Measurements from ENCODE around the gene SMG6. TPM values are rescaled to one million over a fixed set of nuclear protein-coding genes. Genes with fewer than 3 reads are reported as not detected.
A peak's percentile ranks its signal among the peaks of the same experiment; 100 is the strongest.

SMG6 gene
- total and polyA plus RNA-seq, 4 experiments from 2014 or later = 3.8 to 58.5 (median 30.6) TPM

DNA sequence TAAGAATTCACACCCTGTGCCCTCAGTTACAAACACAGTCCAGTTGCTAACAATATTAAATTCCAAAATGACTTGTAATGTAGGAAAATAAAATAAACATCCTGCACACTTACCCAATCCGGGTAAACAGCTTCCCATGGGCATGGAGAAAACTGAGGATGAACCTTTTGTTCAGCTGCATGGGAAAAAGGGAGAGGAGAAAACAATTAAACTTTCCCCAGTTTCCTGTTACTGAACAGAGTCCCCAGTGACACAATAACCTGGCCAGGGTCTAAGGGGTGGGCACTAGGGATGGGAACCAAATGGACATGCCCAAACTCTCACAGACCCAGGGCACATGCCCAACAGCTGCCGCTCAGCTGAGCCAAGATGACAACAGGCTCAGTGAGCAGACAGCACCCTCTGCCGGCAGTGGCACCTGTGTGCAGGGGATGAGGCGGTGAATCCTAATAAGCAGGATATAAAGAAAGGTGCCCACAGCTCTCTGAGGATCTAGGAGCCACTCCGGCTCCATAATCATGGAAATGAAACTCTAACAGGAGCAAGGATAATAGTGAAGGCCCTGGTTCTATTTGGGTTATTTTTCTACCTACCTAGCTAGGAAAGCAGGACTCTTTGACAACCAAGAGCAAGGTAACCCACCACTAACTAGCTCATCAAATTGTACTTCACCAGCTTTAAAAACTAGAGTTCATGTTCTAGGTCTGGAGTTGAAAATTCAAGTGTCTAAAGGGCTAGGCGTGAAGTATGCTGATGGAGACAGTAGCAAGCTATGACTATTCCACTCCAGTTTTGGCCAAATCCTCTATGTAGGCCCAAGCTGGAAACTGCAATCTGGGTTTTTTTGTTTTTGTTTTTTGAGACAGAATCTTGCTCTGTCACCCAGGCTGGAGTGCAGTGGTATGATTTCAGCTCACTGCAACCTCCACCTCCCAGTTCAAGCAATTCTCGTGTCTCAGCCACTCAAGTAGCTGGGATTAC, 58.8 kb downstream of the SMG6 start:
- no peak overlapping the region for H3K4me3 Mint-ChIP-seq
- no peaks in the 10 kb centered on the region for H3K9me3 Mint-ChIP-seq
- ChIA-PET CTCF (ENCODE audit: partially characterized antibody) (interaction anchor here (0.6 to 4.8 kb wide), 64 partner anchors 8 to 528 kb away, joined by 3 to 192 read pairs (median 5); partner anchors contain the start of gene HIC1), POLR2A (ENCODE audit: partially characterized antibody) (interaction anchor here (0.7 to 3.4 kb wide), 19 partner anchors 9 to 336 kb away, joined by 3 to 69 read pairs (median 4); partner anchors contain the start of genes HIC1, OVCA2 and TSR1)
- peaks cover 40 to 54% of the 10 kb centered on the region in 2 donors for H3K36me3 Mint-ChIP-seq
- peak; percentile 73 to 79 (median 76) for DNase-seq
- peaks cover 15 to 38% (median 23%) of the 10 kb centered on the region in 4 donors for H3K4me1 Mint-ChIP-seq
- no peaks in the 10 kb centered on the region for H3K4me1 ChIP-seq (ENCODE audit: insufficient read depth, low read length)
- peak overlapping the region; percentile 48 to 93 (median 82) for H3K27ac Mint-ChIP-seq
- intact Hi-C loops (cut with micrococcal nuclease) = loop anchor here (1.0 kb wide), 5 partner anchors 21 to 337 kb away; no protein-coding TSS in a partner anchor
- no peak overlapping the region for H3K27ac ChIP-seq (ENCODE audit: low read depth, low read length)
- peaks cover 26% of the 10 kb centered on the region for H3K36me3 ChIP-seq (ENCODE audit: insufficient read depth, low read length)
- H3K27me3 ChIP-seq (ENCODE audit: insufficient read depth, low read length) = no peaks in the 10 kb centered on the region
- no peaks in the 10 kb centered on the region for H3K9me3 ChIP-seq (ENCODE audit: control insufficient read depth in 1 of 2, low read length in 2 of 2)
- no peak overlapping the region for H3K4me3 ChIP-seq (ENCODE audit: low read length in 2 of 2)
- H3K27me3 Mint-ChIP-seq = no peaks in the 10 kb centered on the region

DNA sequence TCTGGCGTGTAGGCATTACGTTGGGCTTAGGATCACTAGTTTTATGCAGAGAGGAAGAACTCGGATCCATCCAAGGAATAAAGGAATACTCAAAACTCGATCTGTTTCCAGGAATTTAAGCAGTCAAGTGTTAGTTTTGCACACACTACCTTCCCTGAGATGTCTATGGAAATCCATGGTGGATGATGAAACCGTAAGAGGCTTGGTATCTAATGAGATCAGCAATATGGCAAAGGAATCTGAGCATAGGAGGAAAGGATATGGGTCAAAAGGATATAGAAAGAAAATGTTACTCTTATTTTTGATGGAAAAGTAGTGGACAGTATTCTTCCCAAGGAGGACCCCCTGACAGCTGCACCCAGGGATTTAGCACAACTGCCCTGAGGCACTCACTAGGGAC, 59.6 kb downstream of the SMG6 start:
- Mint-ChIP-seq H3K4me3 (no peak overlapping the region), H3K27ac (peak overlapping the region in 4 of 7 donors; percentile 46 to 86 (median 58)), H3K27me3 (no peaks in the 10 kb centered on the region), H3K9me3 (no peaks in the 10 kb centered on the region), H3K4me1 (peaks cover 15 to 29% (median 23%) of the 10 kb centered on the region in 4 donors), H3K36me3 (peaks cover 32 to 52% of the 10 kb centered on the region in 2 donors)
- DNase-seq = no peak
- ChIA-PET POLR2A (ENCODE audit: partially characterized antibody) (interaction anchor here (1.3 to 2.9 kb wide), 5 partner anchors 23 to 188 kb away, joined by 5 to 69 read pairs (median 6); partner anchors contain the start of gene HIC1), CTCF (ENCODE audit: partially characterized antibody) (interaction anchor here (0.7 to 4.8 kb wide), 34 partner anchors 10 to 527 kb away, joined by 3 to 192 read pairs (median 9); partner anchors contain the start of gene HIC1)
- intact Hi-C loops (cut with micrococcal nuclease) = loop anchor here (1.0 kb wide), 5 partner anchors 22 to 336 kb away; no protein-coding TSS in a partner anchor
- Histone ChIP-seq H3K36me3 (ENCODE audit: insufficient read depth, low read length) (peaks cover 26% of the 10 kb centered on the region), H3K4me3 (ENCODE audit: low read length in 2 of 2) (no peak overlapping the region), H3K27ac (ENCODE audit: low read depth, low read length) (no peak overlapping the region), H3K9me3 (ENCODE audit: control insufficient read depth in 1 of 2, low read length in 2 of 2) (no peaks in the 10 kb centered on the region), H3K4me1 (ENCODE audit: insufficient read depth, low read length) (no peaks in the 10 kb centered on the region), H3K27me3 (ENCODE audit: insufficient read depth, low read length) (no peaks in the 10 kb centered on the region)

DNA sequence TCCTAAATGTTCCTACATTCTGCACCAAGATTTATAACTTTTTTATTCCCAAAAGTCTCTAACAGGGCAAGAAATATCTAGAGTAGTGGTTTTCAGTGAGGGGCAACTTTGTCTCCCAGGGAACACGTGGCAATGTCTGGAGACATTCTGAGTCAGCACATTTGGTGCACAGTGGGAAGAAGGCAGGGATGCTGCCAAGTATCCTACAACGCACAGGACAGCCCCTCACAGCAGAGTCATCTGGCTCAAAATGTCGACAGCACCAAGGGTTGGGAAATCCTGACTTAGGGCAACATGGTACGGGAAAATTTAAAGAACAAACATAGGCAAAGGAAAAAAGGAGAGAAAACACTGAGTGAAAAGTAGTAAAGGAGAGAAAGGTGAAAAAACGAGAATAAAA, 61.8 kb downstream of the SMG6 start:
- Histone ChIP-seq H3K4me3 (ENCODE audit: low read length in 2 of 2) (no peak overlapping the region), H3K36me3 (ENCODE audit: insufficient read depth, low read length) (peaks cover 30% of the 10 kb centered on the region)
- H3K9me3 Mint-ChIP-seq = no peaks in the 10 kb centered on the region

DNA sequence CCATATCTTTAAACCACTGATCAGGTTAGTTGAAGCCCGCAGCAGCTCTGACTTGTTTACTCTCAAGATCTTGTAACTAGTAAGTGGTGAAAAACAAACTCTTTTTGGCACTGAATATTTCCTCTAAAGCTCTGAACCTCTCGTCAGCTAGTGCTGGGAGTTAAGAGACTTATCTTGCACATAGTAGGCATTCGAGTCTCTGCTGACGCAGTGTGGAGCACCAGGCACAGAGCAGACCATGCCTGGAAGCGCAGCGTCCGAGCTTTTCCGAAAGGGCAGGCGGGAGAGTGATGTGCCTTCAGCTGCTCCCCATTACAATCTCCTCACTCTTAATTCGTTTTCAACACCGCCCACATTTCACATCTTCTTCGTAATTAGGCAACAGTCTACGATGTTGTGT, 63.0 kb downstream of the SMG6 start:
- intact Hi-C loops (cut with micrococcal nuclease) = no loop called here
- H3K36me3 Mint-ChIP-seq = peaks cover 37 to 61% of the 10 kb centered on the region in 2 donors
- POLR2A ChIA-PET (ENCODE audit: partially characterized antibody) = interaction anchor here (1.0 to 2.4 kb wide), 6 partner anchors 18 to 187 kb away, joined by 3 to 18 read pairs (median 4); partner anchors contain the start of genes HIC1, SMG6 and SRR
- Histone ChIP-seq H3K27me3 (ENCODE audit: insufficient read depth, low read length) (no peaks in the 10 kb centered on the region), H3K36me3 (ENCODE audit: insufficient read depth, low read length) (peaks cover 30% of the 10 kb centered on the region), H3K4me3 (ENCODE audit: low read length in 2 of 2) (no peak overlapping the region), H3K9me3 (ENCODE audit: control insufficient read depth in 1 of 2, low read length in 2 of 2) (no peaks in the 10 kb centered on the region), H3K4me1 (ENCODE audit: insufficient read depth, low read length) (no peaks in the 10 kb centered on the region), H3K27ac (ENCODE audit: low read depth, low read length) (no peak overlapping the region)
- CTCF ChIA-PET (ENCODE audit: partially characterized antibody) = interaction anchor here (0.7 to 3.5 kb wide), 6 partner anchors 16 to 185 kb away, joined by 3 to 15 read pairs (median 4); partner anchors contain the start of gene HIC1
- no peaks in the 10 kb centered on the region for H3K27me3 Mint-ChIP-seq
- peaks cover 15 to 27% (median 22%) of the 10 kb centered on the region in 4 donors for H3K4me1 Mint-ChIP-seq
- H3K9me3 Mint-ChIP-seq = no peaks in the 10 kb centered on the region
- H3K27ac Mint-ChIP-seq = peak overlapping the region in 6 of 7 donors; percentile 26 to 90 (median 67)
- no peak for DNase-seq
- peak overlapping the region in 3 of 8 donors; percentile 1 to 24 (median 3) for H3K4me3 Mint-ChIP-seq

More for the DNA sequence above, 61.8 kb downstream of the SMG6 start:
- ChIA-PET CTCF (ENCODE audit: partially characterized antibody) (interaction anchor here (1.4 to 3.5 kb wide), 3 partner anchors 17 to 187 kb away, joined by 4 to 15 read pairs (median 8); partner anchors contain the start of gene HIC1), POLR2A (ENCODE audit: partially characterized antibody) (interaction anchor here (2.4 kb wide), 1 partner anchor 186 kb away, joined by 18 read pairs; the partner anchor contains the start of gene HIC1)
- no peaks in the 10 kb centered on the region for H3K4me1 ChIP-seq (ENCODE audit: insufficient read depth, low read length)
- H3K27me3 Mint-ChIP-seq = no peaks in the 10 kb centered on the region
- H3K27ac ChIP-seq (ENCODE audit: low read depth, low read length) = no peak overlapping the region
- intact Hi-C loops (cut with micrococcal nuclease) = no loop called here
- H3K4me3 Mint-ChIP-seq = no peak overlapping the region
- DNase-seq = no peak
- H3K9me3 ChIP-seq (ENCODE audit: control insufficient read depth in 1 of 2, low read length in 2 of 2) = no peaks in the 10 kb centered on the region
- H3K36me3 Mint-ChIP-seq = peaks cover 37 to 50% of the 10 kb centered on the region in 2 donors
- H3K27ac Mint-ChIP-seq = peak overlapping the region in 1 of 7 donors; percentile 25
- H3K27me3 ChIP-seq (ENCODE audit: insufficient read depth, low read length) = no peaks in the 10 kb centered on the region
- H3K4me1 Mint-ChIP-seq = peaks cover 15 to 25% (median 21%) of the 10 kb centered on the region in 4 donors

DNA sequence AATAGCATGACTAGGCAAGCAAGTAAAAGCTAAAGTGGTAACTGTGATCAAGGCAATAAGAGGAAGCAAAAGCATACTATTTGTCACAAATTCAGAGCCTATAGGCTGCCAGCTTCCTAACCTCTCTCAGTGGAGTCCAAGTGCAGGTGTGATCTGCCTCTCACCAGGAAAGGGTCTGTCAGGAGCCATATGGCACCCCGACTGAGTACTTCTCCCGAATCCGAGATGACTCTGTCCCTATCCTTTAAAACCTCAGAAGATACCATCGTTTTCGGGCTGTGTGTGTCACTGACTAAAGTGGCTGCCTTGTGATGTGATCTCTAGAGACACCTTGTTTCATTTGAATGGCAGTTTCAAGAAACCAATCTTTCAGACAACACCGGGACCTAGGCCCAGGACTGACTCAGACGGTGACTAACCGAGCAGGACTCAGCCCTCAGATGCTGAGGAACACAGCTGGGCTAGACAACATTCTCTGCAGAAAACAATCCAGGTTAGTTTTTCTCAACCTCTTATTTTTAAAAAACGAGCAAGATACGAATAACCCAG, 63.6 kb downstream of the SMG6 start:
- Histone ChIP-seq H3K36me3 (ENCODE audit: insufficient read depth, low read length) (peaks cover 30% of the 10 kb centered on the region), H3K9me3 (ENCODE audit: control insufficient read depth in 1 of 2, low read length in 2 of 2) (no peaks in the 10 kb centered on the region), H3K27ac (ENCODE audit: low read depth, low read length) (no peak overlapping the region), H3K4me1 (ENCODE audit: insufficient read depth, low read length) (no peaks in the 10 kb centered on the region), H3K27me3 (ENCODE audit: insufficient read depth, low read length) (no peaks in the 10 kb centered on the region), H3K4me3 (ENCODE audit: low read length in 2 of 2) (no peak overlapping the region)
- no peaks in the 10 kb centered on the region for H3K27me3 Mint-ChIP-seq
- H3K4me1 Mint-ChIP-seq = peaks cover 15 to 26% (median 22%) of the 10 kb centered on the region in 4 donors
- peaks cover 41 to 67% of the 10 kb centered on the region in 2 donors for H3K36me3 Mint-ChIP-seq
- H3K27ac Mint-ChIP-seq = peak overlapping the region; percentile 14 to 90 (median 77)
- intact Hi-C loops (cut with micrococcal nuclease) = no loop called here
- peak overlapping the region in 5 of 8 donors; percentile 1 to 40 (median 21) for H3K4me3 Mint-ChIP-seq
- no peak for DNase-seq
- ChIA-PET POLR2A (ENCODE audit: partially characterized antibody) (interaction anchor here (0.6 to 2.4 kb wide), 7 partner anchors 17 to 544 kb away, joined by 3 to 18 read pairs (median 3); partner anchors contain the start of genes HIC1, SMG6 and SRR), CTCF (ENCODE audit: partially characterized antibody) (interaction anchor here (0.7 to 3.5 kb wide), 5 partner anchors 26 to 185 kb away, joined by 3 to 15 read pairs (median 4); partner anchors contain the start of gene HIC1)
- H3K9me3 Mint-ChIP-seq = no peaks in the 10 kb centered on the region

DNA sequence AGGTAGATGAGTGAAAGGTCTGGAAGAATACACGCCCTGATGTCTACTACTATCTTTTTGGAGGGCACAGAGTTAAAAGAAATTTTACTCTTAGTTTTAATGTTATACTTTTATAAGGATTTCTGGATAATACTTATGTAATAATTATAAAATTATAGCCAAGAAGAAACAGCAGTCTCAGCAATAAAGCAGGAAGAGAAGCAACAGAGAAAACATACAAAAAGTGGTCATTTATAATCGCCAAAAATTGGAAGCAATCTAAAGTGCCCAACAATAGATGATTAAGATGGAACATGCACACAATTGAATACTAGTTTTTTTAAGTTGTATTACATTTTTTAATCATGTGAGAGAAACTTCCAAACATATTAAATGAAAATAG, 64.4 kb downstream of the SMG6 start:
- DNase-seq = no peak
- H3K27ac Mint-ChIP-seq = peak overlapping the region in 1 of 7 donors; percentile 37
- no peak overlapping the region for H3K4me3 Mint-ChIP-seq
- peaks cover 28% of the 10 kb centered on the region for H3K36me3 ChIP-seq (ENCODE audit: insufficient read depth, low read length)
- no peaks in the 10 kb centered on the region for H3K27me3 ChIP-seq (ENCODE audit: insufficient read depth, low read length)
- H3K4me1 ChIP-seq (ENCODE audit: insufficient read depth, low read length) = no peaks in the 10 kb centered on the region
- peaks cover 42 to 63% of the 10 kb centered on the region in 2 donors for H3K36me3 Mint-ChIP-seq
- no peaks in the 10 kb centered on the region for H3K9me3 Mint-ChIP-seq
- H3K27ac ChIP-seq (ENCODE audit: low read depth, low read length) = no peak overlapping the region
- POLR2A ChIA-PET (ENCODE audit: partially characterized antibody) = interaction anchor here (1.3 to 2.4 kb wide), 4 partner anchors 16 to 184 kb away, joined by 3 to 18 read pairs (median 6); partner anchors contain the start of genes HIC1, SMG6 and SRR
- H3K4me1 Mint-ChIP-seq = peaks cover 10 to 18% (median 15%) of the 10 kb centered on the region in 4 donors
- intact Hi-C loops (cut with micrococcal nuclease) = no loop called here
- CTCF ChIA-PET (ENCODE audit: partially characterized antibody) = interaction anchor here (2.5 to 3.5 kb wide), 2 partner anchors 44 to 184 kb away, joined by 8 to 15 read pairs; partner anchors contain the start of gene HIC1
- no peaks in the 10 kb centered on the region for H3K9me3 ChIP-seq (ENCODE audit: control insufficient read depth in 1 of 2, low read length in 2 of 2)
- no peaks in the 10 kb centered on the region for H3K27me3 Mint-ChIP-seq
- H3K4me3 ChIP-seq (ENCODE audit: low read length in 2 of 2) = no peak overlapping the region

All from CD4-positive, alpha-beta memory T cell (primary cell).